GM10266 (cell line): ENCODE results near the gene ACAP2.

Experiments
- DNase-seq: peaks from one replicate; pipeline ENCODE4 v3.0.0; 2012; ENCODE audit errors: extremely low spot score
- CTCF ChIP-seq: IDR thresholded peaks from 2 replicates; pipeline ENCODE4 v1.5.1; 2012; ENCODE audit warnings: mild to moderate bottlenecking, low read depth; ENCODE audit not compliant: control insufficient read depth, insufficient read depth; ENCODE audit errors: missing control alignments

ACAP2 gene

GRCh38 chr3:195462308-195462610 lies 19.4 kb upstream of the ACAP2 start:
- no peak for TF ChIP-seq CTCF
- DNase-seq: no peak

- no peak for DNase-seq
- no peak for TF ChIP-seq CTCF
Measured at GRCh38 chr3:195461594-195462307, 18.9 kb upstream of the ACAP2 start.

DNA sequence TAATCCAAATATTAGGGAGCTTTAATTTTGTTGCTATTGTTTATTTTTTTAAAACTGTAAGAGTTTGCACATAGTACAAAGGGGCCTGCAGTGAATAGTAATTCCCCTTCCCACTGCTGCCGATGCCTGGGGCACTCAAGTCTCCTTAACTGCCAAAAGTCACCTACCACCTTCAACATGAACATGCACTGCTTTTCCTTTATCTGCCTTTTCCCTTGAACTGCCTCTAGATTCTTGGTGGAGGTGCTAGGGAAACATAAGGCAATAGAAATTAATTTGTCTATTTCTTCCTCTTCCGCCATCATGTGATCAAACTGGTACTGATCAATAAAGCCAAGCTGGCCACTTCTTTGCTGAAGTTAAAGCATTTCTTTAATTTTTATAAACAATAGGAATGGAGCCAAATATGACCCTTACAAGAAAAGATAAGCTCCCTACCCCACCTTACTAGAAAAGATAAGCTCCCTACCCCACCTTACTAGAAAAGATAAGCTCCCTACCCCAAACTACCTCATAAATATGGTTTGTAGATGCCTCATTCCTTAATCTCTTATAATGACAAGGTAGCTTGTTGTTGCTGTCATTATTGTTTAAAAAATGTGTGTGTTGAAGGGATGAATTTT lies 17.4 kb upstream of the ACAP2 start:
- no peak for DNase-seq
- TF ChIP-seq CTCF: no peak

- DNase-seq: peak; percentile 69
Measured at GRCh38 chr3:195458316-195458717, 15.5 kb upstream of the ACAP2 start.

DNA sequence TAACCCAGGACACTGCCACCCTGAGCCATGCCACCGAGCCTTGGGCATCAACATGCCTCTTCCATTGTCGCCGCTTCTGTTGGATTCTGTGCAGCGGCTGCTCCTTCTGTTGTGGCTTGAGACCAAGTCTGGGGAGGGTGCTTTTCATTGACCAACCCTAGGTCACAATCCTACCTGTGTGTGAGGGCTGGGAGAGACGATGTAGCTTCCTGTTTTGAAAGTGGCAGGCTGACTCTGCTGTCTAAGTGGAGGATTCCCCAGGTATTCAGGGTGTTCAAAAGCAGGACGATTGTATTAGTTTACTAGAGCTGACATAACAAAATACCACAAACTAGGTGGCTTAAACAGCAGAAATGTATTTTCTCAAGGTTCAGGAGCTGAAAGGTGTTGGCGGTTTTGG lies 13.0 kb upstream of the ACAP2 start:
- no peak for DNase-seq
- TF ChIP-seq CTCF: no peak

More at GRCh38 chr3:195458316-195458717, 15.5 kb upstream of the ACAP2 start:
- TF ChIP-seq CTCF: no peak

GRCh38 chr3:195453236-195453635 lies 10.4 kb upstream of the ACAP2 start:
- no peak for DNase-seq
- no peak for TF ChIP-seq CTCF

DNA sequence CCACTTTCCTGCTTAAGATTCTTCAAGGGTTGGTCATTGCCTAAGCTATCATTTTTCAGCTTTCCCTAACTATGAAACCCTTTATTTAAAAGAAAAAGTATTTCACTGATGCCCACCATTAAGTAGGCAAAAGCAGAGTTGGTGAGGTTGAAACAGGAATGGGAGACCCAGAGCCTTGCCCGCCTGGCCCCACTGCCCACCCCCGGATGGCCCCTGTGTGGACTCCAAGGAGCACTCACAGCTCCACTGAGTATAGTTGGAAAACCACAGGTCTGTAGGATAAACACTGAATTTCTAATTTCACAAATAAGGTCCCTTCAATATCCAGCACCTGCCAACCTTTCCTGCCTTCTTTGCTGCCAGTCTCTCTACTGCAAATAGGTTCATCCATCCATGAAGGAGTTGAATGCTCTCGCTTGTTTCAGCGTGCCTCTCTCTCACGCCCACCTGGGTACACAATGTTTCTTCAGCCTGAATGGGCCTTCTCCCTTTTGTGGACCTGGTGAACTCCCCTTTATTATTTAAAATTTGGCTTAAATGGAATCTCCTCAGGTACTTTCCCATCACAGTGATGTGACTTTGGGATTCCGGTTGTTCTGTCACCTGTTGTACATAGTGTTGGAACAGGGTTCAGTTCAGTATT lies 8.7 kb upstream of the ACAP2 start:
- no peak for TF ChIP-seq CTCF
- no peak for DNase-seq
